Measurements from ENCODE around the gene SPIN2B.
"Not testable (repeated sequence)": the region's sequence is repeated elsewhere in the genome, so short reads cannot be mapped to it uniquely, and the experiment has no call there.

SPIN2B gene

GRCh38 chrX:57121162-57121755 lies at the start of gene SPIN2B:
Gene SPIN2B, minus strand, starts transcription at chrX:57121548.
- peak within 1 kb of the TSS; percentile 68 for H3K4me3 ChIP-seq (ENCODE audit: low read depth, low read length)
- no peaks in the 10 kb centered on the region for H3K4me1 ChIP-seq (ENCODE audit: control insufficient read depth, insufficient read depth, low read length)
- H3K27me3 ChIP-seq (ENCODE audit: control insufficient read depth, insufficient read depth, low read length): no peaks in the 10 kb centered on the region
- H3K9me3 ChIP-seq (ENCODE audit: control insufficient read depth, insufficient read depth, low read length): no peaks in the 10 kb centered on the region
- H3K9ac ChIP-seq (ENCODE audit: low read depth, low read length): no peak within 1 kb of the TSS
- peaks cover 4% of the 10 kb centered on the region for H3K36me3 ChIP-seq (ENCODE audit: control insufficient read depth, insufficient read depth, low read length)

DNA sequence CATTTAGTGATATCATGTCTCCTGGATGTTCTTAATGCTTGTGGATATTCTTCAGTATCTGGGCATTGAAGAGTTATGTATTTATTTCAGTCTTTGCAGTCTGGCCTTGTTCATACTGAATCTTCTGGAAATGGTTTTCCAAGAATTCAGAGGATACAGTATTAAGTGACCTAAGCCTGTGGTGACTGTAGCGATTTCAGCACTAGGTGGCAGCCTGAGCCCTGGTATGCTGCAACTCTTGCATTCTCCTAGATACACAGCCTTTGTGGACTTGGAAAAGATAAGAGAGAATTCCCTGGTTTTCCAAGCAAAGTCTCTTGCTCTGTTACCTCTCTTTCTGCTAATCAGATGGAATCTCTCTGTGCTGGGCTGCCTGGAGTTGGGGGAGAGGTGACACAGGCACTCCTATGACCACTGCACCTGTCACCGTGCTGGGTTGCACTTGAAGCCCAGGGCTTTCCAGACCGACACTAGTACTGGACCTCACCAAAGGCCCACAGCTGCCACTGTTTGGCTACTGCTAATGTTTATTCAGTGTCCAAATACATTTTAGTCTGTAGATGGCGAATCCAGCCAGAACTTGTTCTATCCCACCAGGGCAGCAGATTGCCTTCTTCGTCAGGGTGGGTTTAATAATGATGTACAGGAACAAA lies 35.2 kb upstream of the SPIN2B start:
- H3K4me1 ChIP-seq (ENCODE audit: control insufficient read depth, insufficient read depth, low read length): no peaks in the 10 kb centered on the region

DNA sequence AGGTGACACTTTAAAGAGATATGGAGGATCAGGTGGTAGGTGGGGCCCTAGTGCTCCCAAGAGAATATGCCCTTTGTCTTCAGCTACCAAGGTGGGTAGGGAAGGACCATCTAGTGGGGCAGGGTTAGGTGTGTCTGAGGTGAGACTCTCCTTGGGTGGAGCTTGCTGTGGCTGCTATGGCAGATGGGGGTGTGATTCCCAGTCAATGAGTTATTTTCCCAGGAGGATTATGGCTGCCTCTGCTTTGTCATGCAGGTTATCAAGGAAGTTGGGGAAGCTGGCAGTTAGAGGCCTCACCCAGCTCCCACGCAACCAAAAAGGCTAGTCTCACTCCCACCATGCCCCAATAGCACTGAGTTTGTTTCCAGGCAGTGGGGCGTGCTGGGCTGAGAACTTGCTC lies 33.8 kb upstream of the SPIN2B start:
- no peak overlapping the region for H3K9ac ChIP-seq (ENCODE audit: low read depth, low read length)
- H3K27me3 ChIP-seq (ENCODE audit: control insufficient read depth, insufficient read depth, low read length): no peaks in the 10 kb centered on the region
- no peaks in the 10 kb centered on the region for H3K36me3 ChIP-seq (ENCODE audit: control insufficient read depth, insufficient read depth, low read length)
- no peak overlapping the region for H3K4me3 ChIP-seq (ENCODE audit: low read depth, low read length)
- no peaks in the 10 kb centered on the region for H3K9me3 ChIP-seq (ENCODE audit: control insufficient read depth, insufficient read depth, low read length)
- no peaks in the 10 kb centered on the region for H3K4me1 ChIP-seq (ENCODE audit: control insufficient read depth, insufficient read depth, low read length)

More for the DNA sequence above, 35.2 kb upstream of the SPIN2B start:
- H3K4me3 ChIP-seq (ENCODE audit: low read depth, low read length): no peak overlapping the region
- no peaks in the 10 kb centered on the region for H3K27me3 ChIP-seq (ENCODE audit: control insufficient read depth, insufficient read depth, low read length)
- no peak overlapping the region for H3K9ac ChIP-seq (ENCODE audit: low read depth, low read length)
- H3K36me3 ChIP-seq (ENCODE audit: control insufficient read depth, insufficient read depth, low read length): no peaks in the 10 kb centered on the region
- H3K9me3 ChIP-seq (ENCODE audit: control insufficient read depth, insufficient read depth, low read length): no peaks in the 10 kb centered on the region

GRCh38 chrX:57152222-57152621 lies 30.9 kb upstream of the SPIN2B start:
- H3K9me3 ChIP-seq (ENCODE audit: control insufficient read depth, insufficient read depth, low read length); H3K27me3 ChIP-seq (ENCODE audit: control insufficient read depth, insufficient read depth, low read length); H3K4me3 ChIP-seq (ENCODE audit: low read depth, low read length); H3K4me1 ChIP-seq (ENCODE audit: control insufficient read depth, insufficient read depth, low read length); H3K36me3 ChIP-seq (ENCODE audit: control insufficient read depth, insufficient read depth, low read length); H3K9ac ChIP-seq (ENCODE audit: low read depth, low read length): not testable (repeated sequence)

DNA sequence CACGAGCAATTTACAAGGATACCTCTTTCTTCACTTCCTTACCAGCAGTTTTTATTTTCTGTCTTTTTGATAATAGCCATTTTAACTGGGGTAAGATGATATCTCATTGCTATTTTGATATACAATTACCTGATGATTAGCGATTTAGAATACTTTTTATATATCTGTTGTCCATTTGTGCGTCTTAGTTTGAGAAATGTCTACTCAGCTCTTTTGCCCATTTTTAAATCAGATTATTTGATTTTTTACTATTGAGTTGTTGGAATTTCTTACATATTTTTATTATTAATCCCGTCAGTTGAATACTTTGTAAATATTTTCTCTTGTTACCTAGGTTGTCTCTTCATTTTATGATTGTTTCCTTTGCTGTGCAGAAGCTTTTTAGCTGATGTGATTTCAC lies 17.3 kb upstream of the SPIN2B start:
- Histone ChIP-seq H3K36me3 (ENCODE audit: control insufficient read depth, insufficient read depth, low read length) (peaks cover 3% of the 10 kb centered on the region), H3K4me1 (ENCODE audit: control insufficient read depth, insufficient read depth, low read length) (no peaks in the 10 kb centered on the region), H3K4me3 (ENCODE audit: low read depth, low read length) (no peak overlapping the region), H3K9ac (ENCODE audit: low read depth, low read length) (no peak overlapping the region), H3K9me3 (ENCODE audit: control insufficient read depth, insufficient read depth, low read length) (no peaks in the 10 kb centered on the region), H3K27me3 (ENCODE audit: control insufficient read depth, insufficient read depth, low read length) (no peaks in the 10 kb centered on the region)

DNA sequence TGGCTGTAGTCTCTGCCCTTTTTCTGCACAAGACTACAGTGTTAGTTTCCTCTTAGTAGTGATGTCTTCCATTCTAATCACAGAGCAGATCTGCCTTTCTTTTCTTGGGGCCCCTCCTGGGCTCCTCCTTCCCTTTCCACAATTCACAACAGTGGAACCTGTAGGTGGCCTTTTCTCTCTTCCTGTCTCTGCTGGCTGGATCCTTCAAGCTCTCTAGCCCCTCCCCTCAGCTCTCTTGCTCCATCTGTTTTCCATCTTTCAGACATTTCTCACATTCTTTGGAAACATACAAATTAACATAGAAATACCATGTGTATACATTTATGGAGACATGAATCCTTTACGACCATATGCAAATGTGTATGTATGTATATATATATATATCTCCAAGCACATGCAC lies 16.2 kb upstream of the SPIN2B start:
- no peak overlapping the region for H3K9ac ChIP-seq (ENCODE audit: low read depth, low read length)
- H3K9me3 ChIP-seq (ENCODE audit: control insufficient read depth, insufficient read depth, low read length): no peaks in the 10 kb centered on the region
- peaks cover 3% of the 10 kb centered on the region for H3K36me3 ChIP-seq (ENCODE audit: control insufficient read depth, insufficient read depth, low read length)
- H3K4me1 ChIP-seq (ENCODE audit: control insufficient read depth, insufficient read depth, low read length): no peaks in the 10 kb centered on the region
- no peaks in the 10 kb centered on the region for H3K27me3 ChIP-seq (ENCODE audit: control insufficient read depth, insufficient read depth, low read length)
- H3K4me3 ChIP-seq (ENCODE audit: low read depth, low read length): peak overlapping the region; percentile 60

DNA sequence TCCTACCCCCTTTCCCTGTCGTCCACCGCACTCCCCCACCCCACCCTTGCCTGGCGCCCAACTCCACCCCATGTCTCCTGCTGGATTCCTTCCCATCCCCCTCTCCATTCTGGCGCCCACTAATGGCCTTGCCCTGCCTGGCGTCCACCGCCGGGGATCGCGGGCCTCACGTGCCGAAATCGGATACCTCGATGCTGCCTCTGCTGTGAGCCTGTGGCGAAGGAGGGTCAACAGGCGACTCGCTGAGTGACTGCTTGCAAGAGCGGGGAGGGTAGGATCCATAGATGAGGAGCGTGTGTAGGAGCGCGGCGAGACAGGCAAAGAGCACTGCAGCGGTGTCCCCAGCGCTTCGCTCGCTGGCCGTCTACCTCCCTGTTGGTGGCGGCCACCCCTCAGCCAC lies 15.7 kb upstream of the SPIN2B start, which contains the start of gene SPIN2A:
SPIN2A (minus strand) TSS at position 325 of the 400 bp plus-strand sequence. CDS start 800 bp downstream, outside the sequence.
- H3K9ac ChIP-seq (ENCODE audit: low read depth, low read length); H3K9me3 ChIP-seq (ENCODE audit: control insufficient read depth, insufficient read depth, low read length); H3K36me3 ChIP-seq (ENCODE audit: control insufficient read depth, insufficient read depth, low read length); H3K4me1 ChIP-seq (ENCODE audit: control insufficient read depth, insufficient read depth, low read length); H3K27me3 ChIP-seq (ENCODE audit: control insufficient read depth, insufficient read depth, low read length): not testable (repeated sequence)
- peak within 1 kb of the TSS; percentile 60 for H3K4me3 ChIP-seq (ENCODE audit: low read depth, low read length)

GRCh38 chrX:57136589-57136988 lies 15.2 kb upstream of the SPIN2B start:
- not testable (repeated sequence) for H3K4me1 ChIP-seq (ENCODE audit: control insufficient read depth, insufficient read depth, low read length); H3K9me3 ChIP-seq (ENCODE audit: control insufficient read depth, insufficient read depth, low read length); H3K27me3 ChIP-seq (ENCODE audit: control insufficient read depth, insufficient read depth, low read length); H3K9ac ChIP-seq (ENCODE audit: low read depth, low read length); H3K36me3 ChIP-seq (ENCODE audit: control insufficient read depth, insufficient read depth, low read length)
- peak overlapping the region; percentile 60 for H3K4me3 ChIP-seq (ENCODE audit: low read depth, low read length)

GRCh38 chrX:57135287-57135686 lies 13.9 kb upstream of the SPIN2B start:
- H3K4me1 ChIP-seq (ENCODE audit: control insufficient read depth, insufficient read depth, low read length): no peaks in the 10 kb centered on the region
- no peaks in the 10 kb centered on the region for H3K9me3 ChIP-seq (ENCODE audit: control insufficient read depth, insufficient read depth, low read length)
- peaks cover 3% of the 10 kb centered on the region for H3K36me3 ChIP-seq (ENCODE audit: control insufficient read depth, insufficient read depth, low read length)
- H3K27me3 ChIP-seq (ENCODE audit: control insufficient read depth, insufficient read depth, low read length): no peaks in the 10 kb centered on the region
- no peak overlapping the region for H3K9ac ChIP-seq (ENCODE audit: low read depth, low read length)
- H3K4me3 ChIP-seq (ENCODE audit: low read depth, low read length): no peak overlapping the region

- H3K9ac ChIP-seq (ENCODE audit: low read depth, low read length): no peak overlapping the region
- H3K9me3 ChIP-seq (ENCODE audit: control insufficient read depth, insufficient read depth, low read length): no peaks in the 10 kb centered on the region
- no peaks in the 10 kb centered on the region for H3K27me3 ChIP-seq (ENCODE audit: control insufficient read depth, insufficient read depth, low read length)
- no peaks in the 10 kb centered on the region for H3K4me1 ChIP-seq (ENCODE audit: control insufficient read depth, insufficient read depth, low read length)
- peaks cover 3% of the 10 kb centered on the region for H3K36me3 ChIP-seq (ENCODE audit: control insufficient read depth, insufficient read depth, low read length)
- no peak overlapping the region for H3K4me3 ChIP-seq (ENCODE audit: low read depth, low read length)
Observed at GRCh38 chrX:57134702-57135101, 13.4 kb upstream of the SPIN2B start.

- H3K9me3 ChIP-seq (ENCODE audit: control insufficient read depth, insufficient read depth, low read length): no peaks in the 10 kb centered on the region
- no peaks in the 10 kb centered on the region for H3K27me3 ChIP-seq (ENCODE audit: control insufficient read depth, insufficient read depth, low read length)
Observed at GRCh38 chrX:57133706-57134105, 12.4 kb upstream of the SPIN2B start.

DNA sequence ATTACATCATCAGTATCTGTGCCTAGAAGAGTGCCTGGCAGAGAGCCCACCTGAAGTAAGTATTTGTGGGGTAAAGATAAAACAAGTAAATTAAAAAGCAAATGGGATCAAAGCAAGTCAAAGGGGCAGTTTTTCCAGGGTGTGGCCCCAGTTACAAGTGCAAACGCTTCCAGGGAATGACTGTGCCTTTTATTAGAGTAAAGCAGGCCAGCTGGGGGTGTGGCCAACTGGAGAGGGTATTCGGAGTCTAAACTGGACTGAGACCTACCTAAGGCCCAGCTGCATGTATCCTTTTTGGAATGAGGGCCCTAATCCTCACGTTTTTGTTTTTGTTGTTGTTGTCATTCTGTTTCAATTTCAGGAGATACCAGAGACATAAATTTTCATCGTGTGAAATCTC lies 11.9 kb upstream of the SPIN2B start:
- not testable (repeated sequence) for H3K4me3 ChIP-seq (ENCODE audit: low read depth, low read length); H3K27me3 ChIP-seq (ENCODE audit: control insufficient read depth, insufficient read depth, low read length); H3K4me1 ChIP-seq (ENCODE audit: control insufficient read depth, insufficient read depth, low read length); H3K9me3 ChIP-seq (ENCODE audit: control insufficient read depth, insufficient read depth, low read length); H3K9ac ChIP-seq (ENCODE audit: low read depth, low read length); H3K36me3 ChIP-seq (ENCODE audit: control insufficient read depth, insufficient read depth, low read length)

More at GRCh38 chrX:57133706-57134105, 12.4 kb upstream of the SPIN2B start:
- no peak overlapping the region for H3K4me3 ChIP-seq (ENCODE audit: low read depth, low read length)
- peaks cover 3% of the 10 kb centered on the region for H3K36me3 ChIP-seq (ENCODE audit: control insufficient read depth, insufficient read depth, low read length)
- no peaks in the 10 kb centered on the region for H3K4me1 ChIP-seq (ENCODE audit: control insufficient read depth, insufficient read depth, low read length)
- H3K9ac ChIP-seq (ENCODE audit: low read depth, low read length): no peak overlapping the region

Data from iPS-15b (cell line).